DMS53 treated with DMSO at 0.1 percent for 48 hours (cell line): ENCODE data around the gene NEURL2.
"Not testable (repeated sequence)": the region's sequence is repeated elsewhere in the genome, so short reads cannot be mapped to it uniquely, and the experiment has no call there.

Experiments
- DNase-seq: peaks from one replicate; lab custom pipeline; 2025; ENCODE audit not compliant: unreplicated experiment; lab: John Stamatoyannopoulos, UW

NEURL2 gene

GRCh38 chr20:45901332-45901731 lies 10.3 kb upstream of the NEURL2 start:
- DNase-seq: not testable (repeated sequence)

DNA sequence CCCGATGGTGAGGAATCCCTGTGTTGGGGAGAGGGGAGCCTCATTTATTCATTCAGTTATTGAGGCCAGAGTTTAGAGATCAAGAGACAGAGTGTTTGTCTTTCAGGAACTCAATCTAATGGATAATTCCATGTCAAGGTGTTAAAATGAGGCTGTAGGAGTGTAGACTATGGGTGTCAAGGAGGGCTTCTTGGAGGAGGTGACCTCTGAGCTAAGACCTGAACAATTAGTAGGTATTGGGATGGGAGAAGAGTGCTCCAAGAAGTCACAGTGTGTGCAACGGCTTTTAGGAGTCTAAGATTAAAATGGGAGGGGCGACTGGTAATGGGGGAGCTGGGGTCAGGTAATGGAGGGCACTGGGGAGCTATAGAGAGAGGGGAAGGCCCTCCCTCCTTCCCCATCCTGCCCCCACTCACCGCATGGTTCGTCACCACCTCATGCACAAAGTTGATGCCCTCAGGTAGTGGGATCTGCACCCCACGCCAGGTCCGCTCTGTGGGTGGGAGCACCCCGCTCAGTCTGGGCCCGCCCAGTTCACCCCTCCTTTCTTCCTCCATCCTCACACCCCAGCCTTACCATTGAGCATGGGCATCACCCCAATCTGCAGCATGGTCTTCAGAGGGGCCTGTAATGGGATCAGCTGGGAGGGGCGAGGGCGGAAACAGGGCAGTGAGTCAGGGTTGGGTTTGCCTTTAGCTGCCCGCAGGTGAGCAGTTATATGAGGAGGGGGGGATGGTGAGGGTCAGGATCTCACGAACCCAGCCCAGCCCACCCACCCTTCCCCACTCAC lies 8.2 kb upstream of the NEURL2 start:
- no peak for DNase-seq

GRCh38 chr20:45898285-45898684 lies 7.3 kb upstream of the NEURL2 start:
- no peak for DNase-seq

GRCh38 chr20:45897692-45898091 lies 6.7 kb upstream of the NEURL2 start:
- DNase-seq: no peak

- no peak for DNase-seq
Measured at GRCh38 chr20:45897289-45897688, 6.3 kb upstream of the NEURL2 start.

GRCh38 chr20:45896641-45897161 lies 5.7 kb upstream of the NEURL2 start:
- no peak for DNase-seq

- no peak for DNase-seq
Measured at GRCh38 chr20:45894797-45895196, 3.8 kb upstream of the NEURL2 start.

- DNase-seq: no peak
Measured at GRCh38 chr20:45893831-45894230, 2.8 kb upstream of the NEURL2 start.

GRCh38 chr20:45892828-45893500 lies 2.0 kb upstream of the NEURL2 start:
- no peak for DNase-seq

DNA sequence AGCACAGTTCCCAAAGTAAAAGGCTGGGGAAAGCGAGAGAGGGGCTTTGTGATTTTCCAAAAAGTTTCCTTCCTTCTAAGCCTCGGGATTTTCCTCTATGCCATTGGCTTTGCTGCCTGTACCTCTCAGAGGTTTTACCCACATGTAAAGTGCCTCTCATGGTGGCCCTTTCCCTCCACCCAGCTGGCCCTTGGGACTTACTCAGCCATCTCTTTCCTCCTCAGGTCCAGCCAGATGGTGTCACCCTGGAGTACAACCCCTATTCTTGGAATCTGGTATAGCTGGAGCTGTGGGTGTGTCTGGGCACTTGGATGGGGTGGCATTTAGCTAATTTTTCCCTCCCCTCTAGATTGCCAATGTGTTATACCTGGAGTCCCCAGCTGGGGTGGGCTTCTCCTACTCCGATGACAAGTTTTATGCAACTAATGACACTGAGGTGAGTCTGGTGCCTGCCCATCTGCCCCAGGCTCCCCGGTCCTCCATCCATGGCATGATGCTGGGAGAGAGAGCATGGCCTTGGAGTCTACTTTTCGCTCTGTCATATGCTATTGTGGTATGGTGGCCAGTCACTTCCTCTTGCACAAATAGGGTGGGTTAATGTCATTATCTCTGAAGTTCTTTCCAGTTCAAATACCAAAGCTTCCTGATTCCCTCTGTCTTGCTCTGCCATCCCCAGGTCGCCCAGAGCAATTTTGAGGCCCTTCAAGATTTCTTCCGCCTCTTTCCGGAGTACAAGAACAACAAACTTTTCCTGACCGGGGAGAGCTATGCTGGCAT lies 1.2 kb upstream of the NEURL2 start:
- no peak for DNase-seq

DNA sequence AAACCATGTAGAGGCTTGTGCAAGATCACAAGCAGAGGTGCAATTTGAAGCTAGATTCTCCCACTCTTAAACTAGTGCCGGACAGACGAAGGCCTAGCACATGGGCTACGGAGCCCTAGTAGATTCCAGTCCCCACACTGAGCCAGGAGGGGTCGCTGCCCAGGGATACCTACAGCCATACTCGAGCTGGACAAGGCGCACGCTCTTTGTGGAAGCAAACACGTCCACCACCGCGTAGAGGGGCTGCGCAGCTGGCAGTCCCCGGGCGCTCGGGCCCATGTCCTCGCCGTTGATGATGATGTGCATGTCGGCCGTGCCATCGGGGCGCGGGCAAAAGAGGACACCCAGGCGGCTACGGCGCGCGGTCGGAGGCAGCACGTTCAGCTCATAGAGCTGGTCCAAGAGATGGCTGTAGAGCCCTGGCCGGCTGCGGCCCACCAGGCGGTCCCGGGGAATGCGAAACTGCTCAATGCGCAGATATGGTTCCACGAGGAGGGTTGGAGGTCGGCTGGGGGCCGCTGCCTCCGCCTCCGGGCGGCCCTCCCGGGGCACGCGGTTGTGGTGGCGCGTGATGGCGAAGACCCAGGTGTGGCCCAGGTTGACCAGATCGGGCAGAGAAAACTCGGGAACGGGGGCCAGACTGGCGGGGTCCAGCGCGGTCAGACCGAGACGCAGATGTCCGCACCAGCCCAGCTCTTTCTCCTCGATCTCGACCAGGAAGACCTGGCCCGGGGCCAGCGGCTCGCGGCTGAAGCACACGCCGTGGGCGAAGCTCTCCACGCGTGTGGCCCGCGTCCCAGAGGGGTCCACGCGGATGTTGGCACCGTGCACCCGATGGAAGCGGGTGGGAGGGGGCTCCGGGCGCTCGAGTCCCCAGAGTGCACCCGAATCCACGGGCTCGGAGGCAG lies 677 bp downstream of the NEURL2 start:
- DNase-seq: peak; percentile 71

GRCh38 chr20:45888681-45889080 lies 2.3 kb downstream of the NEURL2 start:
- no peak for DNase-seq

- DNase-seq: no peak
Measured at GRCh38 chr20:45887346-45887715, 3.7 kb downstream of the NEURL2 start, which contains the start of gene SPATA25. SPATA25 (minus strand) TSS chr20:45887622; CDS start chr20:45887590, 32 bp downstream.

GRCh38 chr20:45886590-45887345 lies 4.2 kb downstream of the NEURL2 start:
- DNase-seq: no peak

DNA sequence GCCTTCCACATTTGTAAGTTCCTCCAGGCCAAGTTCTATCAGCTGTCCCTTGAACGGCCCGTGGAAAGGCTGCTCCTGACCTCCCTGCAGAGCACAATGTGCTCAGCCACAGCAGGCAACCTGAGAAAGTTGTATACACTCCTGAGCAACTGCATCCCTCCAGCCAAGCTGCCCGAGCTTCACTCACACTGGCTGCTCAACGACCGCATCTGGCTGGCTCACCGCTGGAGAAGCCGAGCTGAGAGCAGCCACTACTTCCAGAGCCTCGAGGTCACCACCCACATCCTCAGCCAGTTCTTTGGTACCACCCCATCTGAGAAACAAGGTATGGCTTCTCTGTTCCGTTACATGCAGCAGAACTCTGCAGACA lies 7.9 kb downstream of the NEURL2 start:
- DNase-seq: no peak

DNA sequence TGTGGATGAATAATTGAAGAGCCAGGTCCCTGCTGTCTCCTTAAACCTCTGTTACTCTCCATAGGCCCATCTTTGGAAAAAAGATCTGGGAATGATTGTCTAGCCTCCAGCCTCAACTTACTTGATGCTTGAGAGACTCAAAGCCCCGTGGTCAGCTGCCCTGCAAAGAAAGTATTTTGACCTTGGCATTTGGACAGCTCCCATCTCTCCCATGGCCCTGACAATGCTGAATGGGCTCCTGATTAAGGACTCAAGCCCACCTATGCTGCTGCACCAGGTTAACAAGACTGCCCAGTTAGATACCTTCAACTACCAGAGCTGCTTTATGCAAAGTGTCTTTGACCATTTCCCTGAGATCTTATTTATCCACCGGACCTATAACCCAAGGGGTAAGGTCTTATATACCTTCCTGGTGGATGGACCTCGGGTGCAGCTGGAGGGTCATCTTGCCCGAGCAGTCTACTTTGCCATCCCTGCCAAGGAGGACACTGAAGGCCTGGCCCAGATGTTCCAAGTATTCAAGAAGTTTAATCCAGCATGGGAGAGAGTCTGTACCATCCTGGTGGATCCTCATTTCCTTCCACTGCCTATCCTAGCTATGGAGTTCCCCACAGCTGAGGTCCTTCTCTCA lies 8.4 kb downstream of the NEURL2 start:
- DNase-seq: no peak

GRCh38 chr20:45880988-45881788 lies 9.8 kb downstream of the NEURL2 start, which contains the start of gene ZSWIM1:
ZSWIM1 (plus strand) TSS chr20:45881227; CDS start chr20:45882593, 1,366 bp downstream.
- DNase-seq: peak; percentile 99

- no peak for DNase-seq
Measured at GRCh38 chr20:45878076-45878761, 12.8 kb downstream of the NEURL2 start.
